ENCODE results near the gene GNB1L.

DNA sequence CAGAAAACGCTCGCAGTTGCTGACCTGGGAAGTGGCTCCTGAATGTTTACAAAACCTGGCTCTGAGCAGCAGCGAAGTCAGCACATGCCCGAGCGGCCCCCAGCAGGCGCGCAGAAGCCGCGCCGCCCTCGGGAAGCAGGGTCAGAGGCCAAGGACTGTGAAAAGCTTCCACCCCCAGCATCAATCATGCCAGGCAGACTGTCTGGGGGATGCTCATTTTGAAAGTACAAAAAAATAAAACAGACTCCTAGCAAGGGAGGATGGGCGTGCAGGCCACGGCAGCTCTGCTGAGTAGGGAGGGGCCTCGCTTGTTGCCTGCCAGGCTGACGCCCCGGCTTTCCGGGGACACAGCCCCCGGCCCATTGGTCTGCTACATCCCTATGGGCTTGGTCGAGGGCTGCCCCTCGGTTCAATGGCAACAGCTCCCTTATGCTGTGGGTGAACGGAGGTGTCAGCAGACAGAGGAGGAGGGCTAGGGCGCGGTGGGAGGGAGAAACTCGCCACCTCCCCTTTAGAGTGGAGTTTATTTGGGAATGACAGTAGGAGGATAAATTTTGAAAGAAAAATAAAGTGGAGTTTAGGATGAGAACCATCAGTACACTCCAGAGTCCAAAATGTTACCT lies 37.7 kb upstream of the GNB1L start:
- no peak for TF ChIP-seq EZH2 (IDR thresholded peaks at IDR 0.05; ENCODE audit: borderline replicate concordance, low read depth, low read length, poor library complexity, severe bottlenecking)
- TF ChIP-seq, protein P1, sequence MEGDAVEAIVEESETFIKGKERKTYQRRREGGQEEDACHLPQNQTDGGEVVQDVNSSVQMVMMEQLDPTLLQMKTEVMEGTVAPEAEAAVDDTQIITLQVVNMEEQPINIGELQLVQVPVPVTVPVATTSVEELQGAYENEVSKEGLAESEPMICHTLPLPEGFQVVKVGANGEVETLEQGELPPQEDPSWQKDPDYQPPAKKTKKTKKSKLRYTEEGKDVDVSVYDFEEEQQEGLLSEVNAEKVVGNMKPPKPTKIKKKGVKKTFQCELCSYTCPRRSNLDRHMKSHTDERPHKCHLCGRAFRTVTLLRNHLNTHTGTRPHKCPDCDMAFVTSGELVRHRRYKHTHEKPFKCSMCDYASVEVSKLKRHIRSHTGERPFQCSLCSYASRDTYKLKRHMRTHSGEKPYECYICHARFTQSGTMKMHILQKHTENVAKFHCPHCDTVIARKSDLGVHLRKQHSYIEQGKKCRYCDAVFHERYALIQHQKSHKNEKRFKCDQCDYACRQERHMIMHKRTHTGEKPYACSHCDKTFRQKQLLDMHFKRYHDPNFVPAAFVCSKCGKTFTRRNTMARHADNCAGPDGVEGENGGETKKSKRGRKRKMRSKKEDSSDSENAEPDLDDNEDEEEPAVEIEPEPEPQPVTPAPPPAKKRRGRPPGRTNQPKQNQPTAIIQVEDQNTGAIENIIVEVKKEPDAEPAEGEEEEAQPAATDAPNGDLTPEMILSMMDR (conservative IDR thresholded peaks at IDR 0.05; ENCODE audit: low read depth, low read length), result no peak

Measured in A673 (cell line).